Measurements from ENCODE around the gene CACNA1I.

Gene CACNA1I

GRCh38 chr22:39629851-39630250 is 59.3 kb downstream of the CACNA1I start:
- DNase-seq (ENCODE audit: low read depth, low spot score): no peak
- no peak for TF ChIP-seq FOXP2 (optimal IDR thresholded peaks at IDR 0.05; ENCODE audit: control extremely low read depth, extremely low read length, insufficient read depth)
- TF ChIP-seq POLR2AphosphoS5 (IDR thresholded peaks at IDR 0.05; ENCODE audit: borderline replicate concordance, low read depth, low read length): no peak
- no peak for TF ChIP-seq EZH2 (IDR thresholded peaks at IDR 0.05)

DNA sequence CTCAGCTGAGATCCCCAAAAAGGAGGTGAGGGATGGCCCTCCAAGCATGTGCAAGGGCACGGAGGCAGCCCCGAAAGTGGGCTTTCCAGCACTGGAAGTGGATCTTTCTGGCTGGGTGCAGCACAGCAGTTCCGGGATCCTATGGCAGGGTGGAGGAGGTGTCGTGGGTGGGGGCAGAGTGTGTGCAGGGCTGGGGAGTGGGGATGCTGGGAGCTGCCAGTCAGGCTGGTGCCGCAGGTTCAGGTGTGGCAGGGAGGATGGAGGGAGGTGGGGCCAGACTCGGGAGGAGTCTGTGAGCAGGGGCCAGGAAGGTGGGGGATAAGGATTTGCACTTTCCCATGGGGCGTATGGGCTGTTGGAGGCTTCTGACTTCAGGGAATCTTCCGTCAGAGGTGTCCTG is 60.2 kb downstream of the CACNA1I start:
- H3K36me3 ChIP-seq (ENCODE audit: insufficient read depth, low read length): peaks cover under 1% of the 10 kb centered on the region; the same call in 1 of the 2 replicates
- H3K4me3 ChIP-seq: no peak overlapping the region
- DNase-seq (ENCODE audit: low read depth, low spot score): no peak
- no peak overlapping the region for H3K27ac ChIP-seq
- H3K9ac ChIP-seq (ENCODE audit: insufficient read length): no peak overlapping the region
- H3K9me3 ChIP-seq (ENCODE audit: low read depth, low read length): no peaks in the 10 kb centered on the region
- TF ChIP-seq FOXP2 (optimal IDR thresholded peaks at IDR 0.05; ENCODE audit: control extremely low read depth, extremely low read length, insufficient read depth): no peak
- no peak for TF ChIP-seq EZH2 (IDR thresholded peaks at IDR 0.05)
- TF ChIP-seq POLR2AphosphoS5 (IDR thresholded peaks at IDR 0.05; ENCODE audit: borderline replicate concordance, low read depth, low read length): no peak

More at GRCh38 chr22:39629851-39630250, 59.3 kb downstream of the CACNA1I start:
- Histone ChIP-seq H3K9ac (ENCODE audit: insufficient read length) (no peak overlapping the region), H3K36me3 (ENCODE audit: insufficient read depth, low read length) (no peaks in the 10 kb centered on the region; the same call in 1 of the 2 replicates), H3K27ac (no peak overlapping the region), H3K9me3 (ENCODE audit: low read depth, low read length) (no peaks in the 10 kb centered on the region), H3K4me3 (no peak overlapping the region)

- H3K36me3 ChIP-seq (ENCODE audit: insufficient read depth, low read length): peaks cover 4% of the 10 kb centered on the region; the same call in 1 of the 2 replicates
- H3K9me3 ChIP-seq (ENCODE audit: low read depth, low read length): no peaks in the 10 kb centered on the region
- H3K4me3 ChIP-seq: no peak overlapping the region
- no peak overlapping the region for H3K9ac ChIP-seq (ENCODE audit: insufficient read length)
- TF ChIP-seq POLR2AphosphoS5 (IDR thresholded peaks at IDR 0.05; ENCODE audit: borderline replicate concordance, low read depth, low read length) (no peak), EZH2 (IDR thresholded peaks at IDR 0.05) (no peak), FOXP2 (optimal IDR thresholded peaks at IDR 0.05; ENCODE audit: control extremely low read depth, extremely low read length, insufficient read depth) (no peak)
- no peak overlapping the region for H3K27ac ChIP-seq
- DNase-seq (ENCODE audit: low read depth, low spot score): no peak
Measured at GRCh38 chr22:39631381-39632286, 61.1 kb downstream of the CACNA1I start.

DNA sequence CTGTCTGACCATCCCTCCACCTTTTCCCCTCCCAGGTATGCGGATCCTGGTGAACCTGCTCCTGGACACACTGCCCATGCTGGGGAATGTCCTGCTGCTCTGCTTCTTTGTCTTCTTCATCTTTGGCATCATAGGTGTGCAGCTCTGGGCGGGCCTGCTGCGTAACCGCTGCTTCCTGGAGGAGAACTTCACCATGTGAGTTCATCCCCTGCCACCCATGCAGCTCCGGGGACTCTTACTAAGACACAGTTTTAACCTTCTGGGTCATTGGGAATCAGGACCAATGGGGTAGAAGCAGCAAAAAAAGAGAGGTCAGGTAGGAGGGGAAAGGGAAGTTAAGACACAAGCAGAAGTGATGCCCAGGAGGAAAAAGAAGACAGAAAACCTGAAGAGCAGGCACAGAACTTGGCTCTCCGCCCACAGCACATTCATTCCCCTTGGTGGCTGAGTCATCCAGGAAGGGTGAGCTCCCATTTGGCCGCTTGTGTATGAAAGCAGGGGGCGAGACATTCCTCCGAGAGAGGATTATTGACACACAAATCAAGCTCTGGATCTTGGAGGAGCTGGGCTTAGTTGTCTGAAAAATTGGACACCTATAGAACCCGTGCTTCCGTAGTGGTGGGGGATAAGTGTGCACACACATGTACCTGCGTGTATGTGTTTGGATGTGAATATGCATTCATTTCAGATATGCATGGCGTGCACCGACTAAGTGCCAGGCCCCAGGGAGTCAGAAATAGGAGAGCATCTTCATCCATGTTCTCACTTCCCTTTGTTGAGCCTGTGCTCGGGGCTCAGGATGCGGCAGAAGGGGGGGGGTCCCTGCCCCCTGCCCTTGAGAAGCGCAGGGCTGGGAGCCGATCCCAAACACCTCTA is 64.2 kb downstream of the CACNA1I start:
- no peak for TF ChIP-seq POLR2AphosphoS5 (IDR thresholded peaks at IDR 0.05; ENCODE audit: borderline replicate concordance, low read depth, low read length)
- TF ChIP-seq FOXP2 (optimal IDR thresholded peaks at IDR 0.05; ENCODE audit: control extremely low read depth, extremely low read length, insufficient read depth): no peak
- no peak for TF ChIP-seq EZH2 (IDR thresholded peaks at IDR 0.05)
- no peak overlapping the region for H3K27ac ChIP-seq
- H3K36me3 ChIP-seq (ENCODE audit: insufficient read depth, low read length): peaks cover 18% of the 10 kb centered on the region
- DNase-seq (ENCODE audit: low read depth, low spot score): no peak
- no peaks in the 10 kb centered on the region for H3K9me3 ChIP-seq (ENCODE audit: low read depth, low read length)
- no peak overlapping the region for H3K9ac ChIP-seq (ENCODE audit: insufficient read length)
- no peak overlapping the region for H3K4me3 ChIP-seq

- no peak for DNase-seq (ENCODE audit: low read depth, low spot score)
- no peak for TF ChIP-seq FOXP2 (optimal IDR thresholded peaks at IDR 0.05; ENCODE audit: control extremely low read depth, extremely low read length, insufficient read depth)
- no peak for TF ChIP-seq POLR2AphosphoS5 (IDR thresholded peaks at IDR 0.05; ENCODE audit: borderline replicate concordance, low read depth, low read length)
- TF ChIP-seq EZH2 (IDR thresholded peaks at IDR 0.05): no peak
- H3K36me3 ChIP-seq (ENCODE audit: insufficient read depth, low read length): peaks cover 21% of the 10 kb centered on the region
- no peaks in the 10 kb centered on the region for H3K9me3 ChIP-seq (ENCODE audit: low read depth, low read length)
- no peak overlapping the region; the same call in 1 of the 2 replicates for H3K27ac ChIP-seq
- H3K9ac ChIP-seq (ENCODE audit: insufficient read length): no peak overlapping the region
- H3K4me3 ChIP-seq: no peak overlapping the region
Measured at GRCh38 chr22:39635719-39636118, 65.2 kb downstream of the CACNA1I start.

- Histone ChIP-seq H3K9ac (ENCODE audit: insufficient read length) (no peak overlapping the region), H3K9me3 (ENCODE audit: low read depth, low read length) (no peaks in the 10 kb centered on the region), H3K4me3 (no peak overlapping the region), H3K36me3 (ENCODE audit: insufficient read depth, low read length) (peaks cover 30% of the 10 kb centered on the region), H3K27ac (no peak overlapping the region)
- no peak for DNase-seq (ENCODE audit: low read depth, low spot score)
- no peak for TF ChIP-seq EZH2 (IDR thresholded peaks at IDR 0.05)
- no peak for TF ChIP-seq FOXP2 (optimal IDR thresholded peaks at IDR 0.05; ENCODE audit: control extremely low read depth, extremely low read length, insufficient read depth)
- no peak for TF ChIP-seq POLR2AphosphoS5 (IDR thresholded peaks at IDR 0.05; ENCODE audit: borderline replicate concordance, low read depth, low read length)
Measured at GRCh38 chr22:39638958-39639357, 68.4 kb downstream of the CACNA1I start.

DNA sequence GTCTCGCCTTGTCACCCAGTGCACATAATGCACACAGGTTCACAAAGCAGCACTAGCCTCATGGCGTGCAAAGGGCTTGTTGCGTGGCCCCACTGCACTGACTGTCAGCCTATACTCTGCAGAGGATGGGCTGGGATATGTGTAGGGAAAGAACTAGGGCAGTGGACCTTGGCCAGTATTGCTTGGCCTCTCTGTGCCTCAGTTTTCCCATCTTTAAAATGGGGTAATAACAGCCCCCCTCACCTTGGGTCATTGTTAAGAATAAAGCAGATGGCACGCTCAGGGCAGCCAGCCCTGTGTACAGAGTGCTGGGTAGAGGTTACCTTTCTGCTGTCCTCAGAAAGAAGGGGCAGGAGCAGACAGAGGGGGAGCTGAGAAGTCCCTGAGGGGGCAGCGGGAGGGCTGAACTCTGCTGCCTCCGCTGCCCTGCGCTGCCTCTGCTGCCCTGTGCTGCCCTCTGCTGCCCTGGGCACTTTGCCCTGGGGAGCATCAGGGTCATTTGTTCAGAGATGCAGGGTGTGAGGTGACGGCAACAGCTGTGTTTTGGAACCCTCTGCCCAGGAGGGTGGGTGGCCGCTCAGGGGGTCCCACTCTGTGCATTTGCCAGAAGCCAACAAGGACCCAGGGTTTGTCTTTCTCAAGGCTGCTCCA is 71.2 kb downstream of the CACNA1I start:
- no peak for DNase-seq (ENCODE audit: low read depth, low spot score)
- Histone ChIP-seq H3K4me3 (no peak overlapping the region), H3K9ac (ENCODE audit: insufficient read length) (no peak overlapping the region), H3K9me3 (ENCODE audit: low read depth, low read length) (no peaks in the 10 kb centered on the region), H3K27ac (no peak overlapping the region), H3K36me3 (ENCODE audit: insufficient read depth, low read length) (peaks cover 29% of the 10 kb centered on the region)
- TF ChIP-seq FOXP2 (optimal IDR thresholded peaks at IDR 0.05; ENCODE audit: control extremely low read depth, extremely low read length, insufficient read depth) (no peak), POLR2AphosphoS5 (IDR thresholded peaks at IDR 0.05; ENCODE audit: borderline replicate concordance, low read depth, low read length) (no peak), EZH2 (IDR thresholded peaks at IDR 0.05) (no peak)

Data from SK-N-MC (cell line).